ENCODE results near the gene MFAP4. TPM values are rescaled to one million over a fixed set of nuclear protein-coding genes. Genes with fewer than 3 reads are reported as not detected.

Gene MFAP4
- total RNA-seq, 1 donor from 2014 or later: 270 TPM

- H3K36me3 ChIP-seq: no peaks in the 10 kb centered on the region
- no peaks in the 10 kb centered on the region for H3K27me3 ChIP-seq
- TF ChIP-seq, protein P1, sequence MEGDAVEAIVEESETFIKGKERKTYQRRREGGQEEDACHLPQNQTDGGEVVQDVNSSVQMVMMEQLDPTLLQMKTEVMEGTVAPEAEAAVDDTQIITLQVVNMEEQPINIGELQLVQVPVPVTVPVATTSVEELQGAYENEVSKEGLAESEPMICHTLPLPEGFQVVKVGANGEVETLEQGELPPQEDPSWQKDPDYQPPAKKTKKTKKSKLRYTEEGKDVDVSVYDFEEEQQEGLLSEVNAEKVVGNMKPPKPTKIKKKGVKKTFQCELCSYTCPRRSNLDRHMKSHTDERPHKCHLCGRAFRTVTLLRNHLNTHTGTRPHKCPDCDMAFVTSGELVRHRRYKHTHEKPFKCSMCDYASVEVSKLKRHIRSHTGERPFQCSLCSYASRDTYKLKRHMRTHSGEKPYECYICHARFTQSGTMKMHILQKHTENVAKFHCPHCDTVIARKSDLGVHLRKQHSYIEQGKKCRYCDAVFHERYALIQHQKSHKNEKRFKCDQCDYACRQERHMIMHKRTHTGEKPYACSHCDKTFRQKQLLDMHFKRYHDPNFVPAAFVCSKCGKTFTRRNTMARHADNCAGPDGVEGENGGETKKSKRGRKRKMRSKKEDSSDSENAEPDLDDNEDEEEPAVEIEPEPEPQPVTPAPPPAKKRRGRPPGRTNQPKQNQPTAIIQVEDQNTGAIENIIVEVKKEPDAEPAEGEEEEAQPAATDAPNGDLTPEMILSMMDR (IDR thresholded peaks at IDR 0.05): no peak
- intact Hi-C loops (cut with DNase I): loop anchor here (5.0 kb wide), 1 partner anchor 77 kb away; no protein-coding TSS in a partner anchor
- H3K4me3 ChIP-seq: no peak overlapping the region
- peak; percentile 59 for ATAC-seq
- no peaks in the 10 kb centered on the region for H3K9me3 ChIP-seq
- no peak for DNase-seq
- peaks cover 17% of the 10 kb centered on the region for H3K4me1 ChIP-seq
- peak overlapping the region; percentile 12 for H3K27ac ChIP-seq
Measured at GRCh38 chr17:19369846-19370492, 17.0 kb downstream of the MFAP4 start.

- DNase-seq: no peak
- TF ChIP-seq, protein P1 (IDR thresholded peaks at IDR 0.05): no peak
- H3K4me1 ChIP-seq: peaks cover 17% of the 10 kb centered on the region
- no peak overlapping the region for H3K4me3 ChIP-seq
- H3K27me3 ChIP-seq: no peaks in the 10 kb centered on the region
- H3K9me3 ChIP-seq: no peaks in the 10 kb centered on the region
- no peaks in the 10 kb centered on the region for H3K36me3 ChIP-seq
- intact Hi-C loops (cut with DNase I): loop anchor here (5.0 kb wide), 1 partner anchor 78 kb away; no protein-coding TSS in a partner anchor
- no peak overlapping the region for H3K27ac ChIP-seq
- ATAC-seq: no peak
Measured at GRCh38 chr17:19369107-19369778, 17.7 kb downstream of the MFAP4 start.

DNA sequence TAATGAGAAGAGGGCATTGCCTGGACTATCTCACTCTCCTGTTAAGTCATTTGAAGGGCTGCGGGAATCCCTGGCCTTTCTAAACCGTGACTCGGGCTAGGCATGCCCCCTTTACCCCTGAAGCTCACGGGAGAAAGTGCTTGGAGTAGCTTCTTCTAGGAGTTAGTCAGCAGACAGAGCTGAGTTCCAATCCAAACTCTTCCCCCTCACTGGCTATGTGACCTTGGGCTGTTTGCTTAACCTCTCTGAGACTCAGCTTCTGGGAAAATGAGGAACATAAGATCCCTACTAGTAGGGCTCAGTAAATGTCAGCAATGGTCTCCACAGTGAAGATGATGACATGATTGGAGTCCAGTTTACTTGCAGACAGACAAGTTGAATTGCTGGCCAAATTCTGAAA is 18.8 kb downstream of the MFAP4 start:
- Histone ChIP-seq H3K4me1 (peaks cover 17% of the 10 kb centered on the region), H3K36me3 (no peaks in the 10 kb centered on the region), H3K27me3 (no peaks in the 10 kb centered on the region), H3K4me3 (no peak overlapping the region), H3K27ac (no peak overlapping the region), H3K9me3 (no peaks in the 10 kb centered on the region)
- DNase-seq: no peak
- ATAC-seq: no peak
- TF ChIP-seq, protein P1 (IDR thresholded peaks at IDR 0.05): no peak
- intact Hi-C loops (cut with DNase I): loop anchor here (5.0 kb wide), 1 partner anchor 79 kb away; no protein-coding TSS in a partner anchor

- intact Hi-C loops (cut with DNase I): loop anchor here (5.0 kb wide), 1 partner anchor 81 kb away; no protein-coding TSS in a partner anchor
- Histone ChIP-seq H3K36me3 (no peaks in the 10 kb centered on the region), H3K27me3 (no peaks in the 10 kb centered on the region), H3K4me3 (no peak overlapping the region), H3K9me3 (no peaks in the 10 kb centered on the region), H3K27ac (no peak overlapping the region), H3K4me1 (peaks cover 14% of the 10 kb centered on the region)
- TF ChIP-seq, protein P1 (IDR thresholded peaks at IDR 0.05): no peak
- ATAC-seq: no peak
- DNase-seq: no peak
Measured at GRCh38 chr17:19366637-19366972, 20.4 kb downstream of the MFAP4 start.

DNA sequence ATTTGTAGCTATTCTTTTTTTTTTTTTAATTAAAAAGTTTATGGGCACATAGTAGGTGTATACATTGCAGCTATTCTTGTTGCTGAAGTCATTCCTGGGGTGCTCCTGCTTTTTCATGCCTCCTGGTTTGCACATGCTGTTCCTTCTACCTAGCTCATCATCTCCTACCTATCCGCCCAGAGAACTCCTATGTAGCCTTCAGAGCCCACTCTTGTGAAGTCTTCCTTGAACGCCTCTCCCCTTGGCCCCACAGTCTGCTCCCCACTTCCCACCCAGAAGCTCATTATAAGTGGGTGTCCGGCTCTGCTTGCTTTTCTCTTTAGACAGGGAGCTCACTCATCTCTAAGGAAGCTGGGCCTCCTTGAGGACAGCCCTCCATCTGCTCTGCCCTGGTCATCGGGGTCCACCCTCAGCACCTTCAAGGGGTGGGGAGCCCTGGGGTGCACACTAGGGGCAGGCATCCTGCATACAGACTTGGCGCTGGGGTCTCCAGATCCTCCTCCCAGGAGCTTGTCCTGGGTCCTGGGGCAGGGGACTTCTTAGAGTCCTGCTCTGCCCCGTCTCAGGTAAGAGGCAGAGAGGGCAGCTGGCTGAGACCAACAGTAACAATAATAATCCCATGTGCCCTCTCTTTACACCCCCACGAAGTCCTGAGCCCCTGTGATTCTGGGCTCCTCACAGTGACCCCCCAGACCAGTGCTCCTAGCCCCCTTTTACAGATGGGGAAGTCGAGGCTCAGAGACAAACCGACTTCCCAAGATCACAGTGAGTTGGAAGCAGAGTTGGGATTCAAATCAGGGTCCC is 21.0 kb downstream of the MFAP4 start:
- intact Hi-C loops (cut with DNase I): loop anchor here (5.0 kb wide), 1 partner anchor 81 kb away; no protein-coding TSS in a partner anchor
- H3K27me3 ChIP-seq: no peaks in the 10 kb centered on the region
- H3K27ac ChIP-seq: no peak overlapping the region
- no peak for DNase-seq
- H3K4me3 ChIP-seq: no peak overlapping the region
- peaks cover 12% of the 10 kb centered on the region for H3K4me1 ChIP-seq
- H3K36me3 ChIP-seq: no peaks in the 10 kb centered on the region
- TF ChIP-seq, protein P1 (IDR thresholded peaks at IDR 0.05): no peak
- ATAC-seq: no peak
- no peaks in the 10 kb centered on the region for H3K9me3 ChIP-seq

All from upper lobe of right lung (tissue), 1 donor.